K562 (cell line): ENCODE results near the gene PPP4R1. TPM values are rescaled to one million over a fixed set of nuclear protein-coding genes. Genes with fewer than 3 reads are reported as not detected.

Source experiments
- ATAC-seq: fragments of 200-7000 bp; cut with Tn5 transposase; 3 replicates; pipeline ENCODE4 v1.9.1; 2020; ENCODE audit warnings: moderate library complexity
- BruUV-seq: library from RNA; stranded (reverse); fragments of 400-500 nt; replicated peaks from 2 replicates; lab custom pipeline; 2021; lab: Mats Ljungman, UMichigan
- CTCF ChIA-PET: fragments of 300-600 bp; formaldehyde crosslinking; extraction: SDS; loops from one replicate; lab custom pipeline; 2021; ENCODE audit warnings: low intra/inter-chr PET ratio; lab: Yijun Ruan, JAX
- POLR2A ChIA-PET: fragments of 300-600, 350-650 bp; sonication (Branson Sonifier 250); formaldehyde crosslinking; extraction: SDS; loops from one replicate; lab custom pipeline; 2021; ENCODE audit warnings: antibody characterized with exemption, inconsistent platforms; lab: Yijun Ruan, JAX
- DNase-seq, 4 experiments: peaks; one replicate each; pipeline versions ENCODE4 v3.0.0 to v3.0.0-alpha.2; 2011 to 2018; ENCODE audit warnings: low spot score in 3 of 4, mixed read lengths in 3 of 4; ENCODE audit errors: extremely low read depth in 1 of 4
- FAIRE-seq: peaks from 2 replicates; lab custom pipeline; 2011; peaks lifted over from hg19 to GRCh38; lab: Jason Lieb, UNC
- H2AFZ ChIP-seq: 2 replicates; pipeline ENCODE4 v1.6.0; 2011; ENCODE audit warnings: low read depth, low read length, control low read depth, inconsistent platforms
- H3K27ac ChIP-seq: fragments of 200-600 bp; 3 replicates; pipeline ENCODE4 v1.8.0; 2011; ENCODE audit warnings: low read depth, mild to moderate bottlenecking, control low read depth, inconsistent platforms, low read length, moderate library complexity, mixed read lengths; ENCODE audit errors: extremely low read depth
- H3K27me3 ChIP-seq, 2 experiments: fragments of 300-600 bp in 1 of 2; 2 replicates in 1 of 2; 3 replicates in 1 of 2; pipeline versions ENCODE4 v1.6.0 to v1.8.0; 2011; ENCODE audit warnings: inconsistent platforms in 2 of 2, low read length in 2 of 2, mild to moderate bottlenecking in 1 of 2, mixed read lengths in 1 of 2, moderate library complexity in 1 of 2; ENCODE audit not compliant: control insufficient read depth in 2 of 2, insufficient read depth in 2 of 2
- H3K36me3 ChIP-seq: fragments of 300-600 bp; 3 replicates; pipeline ENCODE4 v1.8.0; 2011; ENCODE audit warnings: mild to moderate bottlenecking, low read length, inconsistent platforms; ENCODE audit not compliant: control insufficient read depth, insufficient read depth
- H3K4me1 ChIP-seq, 2 experiments: fragments of 200-600 bp in 1 of 2; replicated peaks in 1 of 2; 2 replicates in 1 of 2; 3 replicates in 1 of 2; pipeline versions ENCODE4 v1.5.1 to v1.8.0; 2011; ENCODE audit warnings: inconsistent platforms in 2 of 2, low read length in 2 of 2, mild to moderate bottlenecking in 1 of 2, mixed read lengths in 1 of 2, moderate library complexity in 1 of 2; ENCODE audit not compliant: control insufficient read depth in 2 of 2, insufficient read depth in 2 of 2
- H3K4me2 ChIP-seq: 2 replicates; pipeline ENCODE4 v1.6.1; 2011; ENCODE audit warnings: low read length, control low read depth, inconsistent platforms, mixed read lengths; ENCODE audit not compliant: insufficient read depth
- H3K4me3 ChIP-seq: fragments of 200-600 bp; sonication (generic), shearing (Covaris generic); 2 replicates; pipeline ENCODE4 v1.5.1; 2016; ENCODE audit warnings: control low read depth, inconsistent platforms
- H3K79me2 ChIP-seq: fragments of 200-600 bp; 3 replicates; pipeline ENCODE4 v1.8.0; 2011; ENCODE audit warnings: low read length, inconsistent platforms; ENCODE audit not compliant: control insufficient read depth, insufficient read depth
- H3K9ac ChIP-seq, 2 experiments: 2 replicates each; pipeline versions ENCODE4 v1.6.0 to v1.6.1; 2011; ENCODE audit warnings: low read depth in 2 of 2, low read length in 2 of 2, control low read depth in 1 of 2, inconsistent platforms in 1 of 2, mild to moderate bottlenecking in 1 of 2, mixed read lengths in 1 of 2; ENCODE audit not compliant: insufficient read depth in 1 of 2
- H3K9me1 ChIP-seq: one replicate; pipeline ENCODE4 v1.6.0; 2011; ENCODE audit warnings: inconsistent platforms, mild to moderate bottlenecking, low read length, moderate library complexity; ENCODE audit not compliant: control insufficient read depth, insufficient read depth
- H3K9me3 ChIP-seq: replicated peaks from 2 replicates; pipeline ENCODE4 v1.5.1; 2011; ENCODE audit warnings: low read depth, low read length, inconsistent platforms; ENCODE audit not compliant: control insufficient read depth, insufficient read depth
- H4K20me1 ChIP-seq: replicated peaks from 2 replicates; pipeline ENCODE4 v1.6.1; 2011; ENCODE audit warnings: low read length, inconsistent platforms, mixed read lengths; ENCODE audit not compliant: control insufficient read depth, insufficient read depth
- E4F1 ChIP-seq: fragments of 250-450 bp; sonication (Bioruptor Pico); IDR thresholded peaks from 2 replicates; pipeline ENCODE4 v1.5.0; 2021; ENCODE audit warnings: mild to moderate bottlenecking, borderline replicate concordance
- FOXA3 ChIP-seq, 2 experiments: fragments of 450-650 bp in 1 of 2; sonication (generic) in 1 of 2; formaldehyde crosslinking; IDR thresholded peaks in 1 of 2; conservative IDR thresholded peaks in 1 of 2; 2 replicates each; pipeline versions ENCODE4 v1.4.0 to v1.8.0; 2020 to 2022; ENCODE audit warnings: mild to moderate bottlenecking in 2 of 2, missing genetic modification reagents in 1 of 2
- HCFC1 ChIP-seq: IDR thresholded peaks from 2 replicates; pipeline ENCODE4 v1.6.1; 2012; ENCODE audit warnings: low read depth, low read length, improper control_type of control experiment
- HMBOX1 ChIP-seq: sonication (generic); IDR thresholded peaks from 2 replicates; pipeline ENCODE4 v1.6.1; 2016
- RBM25 ChIP-seq: fragments of 200-400 bp; formaldehyde crosslinking; IDR thresholded peaks from 2 replicates; pipeline ENCODE4 v1.6.1; 2018; ENCODE audit warnings: low read length, low read depth, moderate library complexity; ENCODE audit not compliant: severe bottlenecking
- RFX1 ChIP-seq: fragments of 450-650 bp; IDR thresholded peaks from 2 replicates; pipeline ENCODE4 v1.6.1; 2016; ENCODE audit warnings: mild to moderate bottlenecking, moderate library complexity
- SREBF2 ChIP-seq: sonication (generic); formaldehyde crosslinking; IDR thresholded peaks from 2 replicates; pipeline ENCODE4 v1.4.0; 2020; ENCODE audit warnings: mild to moderate bottlenecking, missing genetic modification reagents
- TCF3 ChIP-seq: sonication (generic); formaldehyde crosslinking; IDR thresholded peaks from 2 replicates; pipeline ENCODE4 v1.4.0; 2020; ENCODE audit warnings: mild to moderate bottlenecking, missing genetic modification reagents
- TFAP4 ChIP-seq: sonication (generic); formaldehyde crosslinking; IDR thresholded peaks from 2 replicates; pipeline ENCODE4 v1.8.0; 2022; ENCODE audit warnings: missing genetic modification reagents, mild to moderate bottlenecking, moderate library complexity, borderline replicate concordance
- ZNF121 ChIP-seq: sonication (generic); formaldehyde crosslinking; conservative IDR thresholded peaks from 2 replicates; pipeline ENCODE4 v1.8.0; 2022; ENCODE audit warnings: missing genetic modification reagents
- ZNF79 ChIP-seq: fragments of 250-450 bp; sonication (Bioruptor Pico); IDR thresholded peaks from 2 replicates; pipeline ENCODE4 v1.4.0; 2020; ENCODE audit warnings: low read depth, mild to moderate bottlenecking, moderate library complexity
- WGBS: fragments of 100-300 bp; shearing (Covaris generic); methylation state at CpG from one replicate; pipeline ENCODE4 v1.1.6; 2016; ENCODE audit warnings: low coverage, mixed read lengths; ENCODE audit not compliant: insufficient coverage; ENCODE audit errors: missing lambda C conversion rate; 5-methylcytosine and 5-hydroxymethylcytosine counted together
- in situ Hi-C: fragments of 300-500 bp; cut with MboI; formaldehyde crosslinking; loops from 4 replicates; pipeline ENCODE4 v1.15.0; 2018; ENCODE audit warnings: inconsistent platforms, mixed read lengths
- intact Hi-C: fragments of 100-400 bp; cut with micrococcal nuclease; formaldehyde crosslinking; loops from 2 replicates; pipeline ENCODE4 v1.14.2; 2022
- polyA plus RNA-seq, 8 experiments: library from polyadenylated mRNA; depleted of rRNA in 4 of 8; stranded (reverse) in 5 of 8; unstranded in 3 of 8; fragments of >200 nt; fragmentation: Nextera tagmentation in 2 of 8; fragmentation: Illumina TruSeq in 1 of 8; extraction: Ambion mirVana in 2 of 8; extraction: Trizol in 1 of 8; gene quantifications; 2 replicates each; pipeline versions ENCODE4 v1.2.1 to v1.2.3, GENCODE V29; 2011 to 2014; ENCODE audit warnings: inconsistent platforms in 1 of 8, missing spikeins in 1 of 8
- total RNA-seq, 7 experiments: library from RNA; depleted of rRNA in 6 of 7; stranded (reverse); fragments of >200 nt in 6 of 7; fragmentation: Illumina TruSeq in 2 of 7; extraction: Trizol in 2 of 7; gene quantifications; 2 replicates each; pipeline versions ENCODE4 v1.2.1 to v1.2.3, GENCODE V29; 2011 to 2021; ENCODE audit warnings: low replicate concordance in 1 of 7

PPP4R1 gene
- total and polyA plus RNA-seq, 9 of the 15 experiments (the other 6 are each of a cell fraction or from before 2014, with no cell fraction given), result 23.5 to 136 (median 84.5) TPM

- in situ Hi-C loops, result no loop called here
- CTCF ChIA-PET, result no interaction called here
- H3K36me3 ChIP-seq, result no peaks in the 10 kb centered on the region
- H3K27ac ChIP-seq, result no peak overlapping the region
- no peak overlapping the region for H3K4me3 ChIP-seq
- no peak for DNase-seq
- peak overlapping the region; percentile 15; the same call in 1 of the 2 replicates for H3K4me2 ChIP-seq
- H3K9ac ChIP-seq, result no peak overlapping the region
- TF ChIP-seq HMBOX1 (peak; percentile 75), FOXA3 (CRISPR knock-in tag; conservative IDR thresholded peaks at IDR 0.05 in 1 of 2, IDR thresholded peaks at IDR 0.05 in 1 of 2) (no peak)
- TF ChIP-seq, all 486 proteins: peak for 1
- FAIRE-seq, result no peak
- intact Hi-C loops, result no loop called here
- 0 out of 2 replicates have a peak, but pooled peaks cover 1% of the 10 kb centered on the region for H3K9me3 ChIP-seq
- H3K4me1 ChIP-seq, result peaks cover 2 to 3% of the 10 kb centered on the region in 2 experiments; a peak in 2 of 5 replicates
- WGBS, result 13% methylated on average over 8 of the region's 8 CpGs
- H2AFZ ChIP-seq, result peak overlapping the region; percentile 20
- POLR2A ChIA-PET, result interaction anchor here (0.8 to 1.3 kb wide), 4 partner anchors 8 to 15 kb away, joined by 3 to 4 read pairs (median 4); no protein-coding TSS in a partner anchor
- H3K79me2 ChIP-seq, result no peaks in the 10 kb centered on the region
- H4K20me1 ChIP-seq, result no peaks in the 10 kb centered on the region
- no peaks in the 10 kb centered on the region for H3K27me3 ChIP-seq
- no TSS peak for BruUV-seq
- H3K9me1 ChIP-seq, result no peaks in the 10 kb centered on the region
- ATAC-seq, result peak; percentile 53
These were observed 16.1 kb upstream of the PPP4R1 start for GRCh38 chr18:9630444-9630843.

GRCh38 chr18:9629709-9630108 is 15.3 kb upstream of the PPP4R1 start:
- CTCF ChIA-PET, result no interaction called here
- POLR2A ChIA-PET, result interaction anchor here (0.8 to 1.3 kb wide), 4 partner anchors 9 to 14 kb away, joined by 3 to 4 read pairs (median 4); no protein-coding TSS in a partner anchor
- BruUV-seq, result no TSS peak
- H3K79me2 ChIP-seq, result no peaks in the 10 kb centered on the region
- H3K9ac ChIP-seq, result no peak overlapping the region
- H3K4me1 ChIP-seq, result peaks cover 2 to 3% of the 10 kb centered on the region in 2 experiments; a peak in 2 of 5 replicates
- no peaks in the 10 kb centered on the region for H3K9me1 ChIP-seq
- no peaks in the 10 kb centered on the region for H3K36me3 ChIP-seq
- 34% methylated on average over 4 of the region's 4 CpGs for WGBS
- DNase-seq, result no peak
- no peak overlapping the region for H2AFZ ChIP-seq
- in situ Hi-C loops (no loop called here), intact Hi-C loops (no loop called here)
- no peak for FAIRE-seq
- no peak overlapping the region for H3K4me2 ChIP-seq
- H3K27ac ChIP-seq, result no peak overlapping the region
- peak; percentile 64 for ATAC-seq
- H3K27me3 ChIP-seq, result no peaks in the 10 kb centered on the region
- no peaks in the 10 kb centered on the region for H4K20me1 ChIP-seq
- no peaks in the 10 kb centered on the region for H3K9me3 ChIP-seq
- H3K4me3 ChIP-seq, result no peak overlapping the region
- TF ChIP-seq TFAP4 (CRISPR knock-in tag) (peak; percentile 14; the same call in 1 of the 2 replicates), ZNF79 (no peak), ZNF121 (CRISPR knock-in tag) (peak; percentile 96), RFX1 (no peak), SREBF2 (CRISPR knock-in tag) (no peak), E4F1 (CRISPR knock-in tag) (no peak), HCFC1 (no peak), RBM25 (peak; percentile 29), TCF3 (CRISPR knock-in tag) (0 out of 2 replicates have a peak, but pooled peaks have one; percentile 13)
